Astrocyte (in vitro differentiated cells and primary cell): ENCODE results near the gene PXMP4. TPM values are rescaled to one million over a fixed set of nuclear protein-coding genes. Genes with fewer than 3 reads are reported as not detected.
A peak's percentile ranks its signal among the peaks of the same experiment; 100 is the strongest.

Experiments used
- DNase-seq: peaks from one replicate; pipeline ENCODE4 v3.0.0-alpha.2; 2010; ENCODE audit warnings: low read depth
- FAIRE-seq: peaks from 2 replicates; lab custom pipeline; 2011; peaks lifted over from hg19 to GRCh38; lab: Jason Lieb, UNC
- H2AFZ ChIP-seq: 2 replicates; pipeline ENCODE4 v1.6.0; 2012; ENCODE audit warnings: low read depth, low read length, inconsistent platforms
- H3K27ac ChIP-seq: 2 replicates; pipeline ENCODE4 v1.5.1; 2011; ENCODE audit warnings: low read depth, low read length, inconsistent platforms
- H3K27me3 ChIP-seq: 2 replicates; pipeline ENCODE4 v1.6.0; 2011; ENCODE audit warnings: low read length, inconsistent platforms; ENCODE audit not compliant: insufficient read depth
- H3K36me3 ChIP-seq: 2 replicates; pipeline ENCODE4 v1.5.1; 2011; ENCODE audit warnings: low read length, inconsistent platforms; ENCODE audit not compliant: insufficient read depth
- H3K4me1 ChIP-seq: 2 replicates; pipeline ENCODE4 v1.5.1; 2011; ENCODE audit warnings: low read length, inconsistent platforms; ENCODE audit not compliant: insufficient read depth
- H3K4me2 ChIP-seq: 2 replicates; pipeline ENCODE4 v1.6.0; 2012; ENCODE audit warnings: low read length, inconsistent platforms
- H3K4me3 ChIP-seq: 2 replicates; pipeline ENCODE4 v1.5.1; 2011; ENCODE audit warnings: low read depth, mild to moderate bottlenecking, low read length, inconsistent platforms; ENCODE audit not compliant: insufficient read depth
- H3K79me2 ChIP-seq: 2 replicates; pipeline ENCODE4 v1.6.0; 2012; ENCODE audit warnings: mild to moderate bottlenecking, low read length, inconsistent platforms; ENCODE audit not compliant: insufficient read depth
- H3K9ac ChIP-seq: 2 replicates; pipeline ENCODE4 v1.6.0; 2012; ENCODE audit warnings: mild to moderate bottlenecking, low read length, inconsistent platforms
- H3K9me3 ChIP-seq: 2 replicates; pipeline ENCODE4 v1.5.1; 2012; ENCODE audit warnings: low read depth, mild to moderate bottlenecking, low read length, inconsistent platforms; ENCODE audit not compliant: insufficient read depth
- H4K20me1 ChIP-seq: 2 replicates; pipeline ENCODE4 v1.6.0; 2012; ENCODE audit warnings: low read length, inconsistent platforms; ENCODE audit not compliant: insufficient read depth
- H3K27ac Mint-ChIP-seq: one replicate; pipeline ENCODE4 v1.8.0; 2021; ENCODE audit warnings: mild to moderate bottlenecking, mixed read lengths; ENCODE audit not compliant: unreplicated experiment
- H3K27me3 Mint-ChIP-seq: one replicate; pipeline ENCODE4 v1.8.0; 2021; ENCODE audit warnings: low read depth, mixed read lengths; ENCODE audit not compliant: unreplicated experiment
- H3K36me3 Mint-ChIP-seq: one replicate; pipeline ENCODE4 v1.8.0; 2021; ENCODE audit warnings: low read depth, mixed read lengths; ENCODE audit not compliant: unreplicated experiment
- H3K4me1 Mint-ChIP-seq: one replicate; pipeline ENCODE4 v1.8.0; 2021; ENCODE audit warnings: low read depth, mixed read lengths; ENCODE audit not compliant: unreplicated experiment
- H3K4me3 Mint-ChIP-seq: one replicate; pipeline ENCODE4 v1.8.0; 2021; ENCODE audit warnings: mild to moderate bottlenecking, moderate library complexity, mixed read lengths; ENCODE audit not compliant: unreplicated experiment
- H3K9me3 Mint-ChIP-seq: one replicate; pipeline ENCODE4 v1.8.0; 2021; ENCODE audit warnings: mild to moderate bottlenecking, mixed read lengths; ENCODE audit not compliant: unreplicated experiment
- EZH2 ChIP-seq: IDR thresholded peaks from 2 replicates; pipeline ENCODE4 v1.6.1; 2012; ENCODE audit warnings: mild to moderate bottlenecking, low read length, inconsistent platforms; ENCODE audit not compliant: insufficient read depth
- total RNA-seq: library from RNA; stranded (reverse); gene quantifications from 2 replicates; pipeline ENCODE4 v1.2.1, GENCODE V29; 2021
- TF ChIP-seq, protein P1 (sequence below): IDR thresholded peaks from 2 replicates; pipeline ENCODE4 v1.5.1; 2011; ENCODE audit warnings: low read depth, mild to moderate bottlenecking, inconsistent platforms, low read length, moderate library complexity; ENCODE audit not compliant: insufficient read depth

Gene PXMP4
- total RNA-seq, 1 donor from 2014 or later, result 1.1 TPM

DNA sequence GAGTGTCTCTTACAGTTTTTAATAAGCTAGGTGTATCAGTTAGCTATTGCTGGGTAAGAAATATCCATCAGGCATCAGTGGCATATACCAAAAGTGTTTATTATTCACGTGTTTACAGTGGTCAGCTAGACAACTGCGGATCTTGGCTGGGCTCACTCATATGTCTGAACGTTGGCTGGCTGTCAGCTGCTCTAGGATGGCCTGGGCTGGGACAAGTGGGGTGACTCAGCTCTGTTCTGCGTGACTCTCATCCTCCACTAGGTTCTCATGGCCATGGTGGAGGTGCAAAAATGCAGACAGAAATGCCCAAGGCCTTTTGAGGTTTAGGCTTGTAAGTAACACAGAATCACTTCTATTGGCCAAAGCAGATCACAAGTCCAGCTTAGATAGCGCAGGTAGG, 33.7 kb upstream of the PXMP4 start:
- H3K4me1 Mint-ChIP-seq, result peaks cover 2% of the 10 kb centered on the region
- Histone ChIP-seq H4K20me1 (no peaks in the 10 kb centered on the region), H2AFZ (no peak overlapping the region), H3K4me3 (no peak overlapping the region), H3K4me2 (no peak overlapping the region), H3K9me3 (peaks cover 8% of the 10 kb centered on the region), H3K9ac (no peak overlapping the region), H3K27me3 (no peaks in the 10 kb centered on the region), H3K79me2 (no peaks in the 10 kb centered on the region), H3K36me3 (no peaks in the 10 kb centered on the region), H3K27ac (no peak overlapping the region), H3K4me1 (no peaks in the 10 kb centered on the region)
- TF ChIP-seq, protein P1, sequence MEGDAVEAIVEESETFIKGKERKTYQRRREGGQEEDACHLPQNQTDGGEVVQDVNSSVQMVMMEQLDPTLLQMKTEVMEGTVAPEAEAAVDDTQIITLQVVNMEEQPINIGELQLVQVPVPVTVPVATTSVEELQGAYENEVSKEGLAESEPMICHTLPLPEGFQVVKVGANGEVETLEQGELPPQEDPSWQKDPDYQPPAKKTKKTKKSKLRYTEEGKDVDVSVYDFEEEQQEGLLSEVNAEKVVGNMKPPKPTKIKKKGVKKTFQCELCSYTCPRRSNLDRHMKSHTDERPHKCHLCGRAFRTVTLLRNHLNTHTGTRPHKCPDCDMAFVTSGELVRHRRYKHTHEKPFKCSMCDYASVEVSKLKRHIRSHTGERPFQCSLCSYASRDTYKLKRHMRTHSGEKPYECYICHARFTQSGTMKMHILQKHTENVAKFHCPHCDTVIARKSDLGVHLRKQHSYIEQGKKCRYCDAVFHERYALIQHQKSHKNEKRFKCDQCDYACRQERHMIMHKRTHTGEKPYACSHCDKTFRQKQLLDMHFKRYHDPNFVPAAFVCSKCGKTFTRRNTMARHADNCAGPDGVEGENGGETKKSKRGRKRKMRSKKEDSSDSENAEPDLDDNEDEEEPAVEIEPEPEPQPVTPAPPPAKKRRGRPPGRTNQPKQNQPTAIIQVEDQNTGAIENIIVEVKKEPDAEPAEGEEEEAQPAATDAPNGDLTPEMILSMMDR, result no peak
- no peak for TF ChIP-seq EZH2
- peak; percentile 23 for DNase-seq
- H3K27ac Mint-ChIP-seq, result no peak overlapping the region
- H3K9me3 Mint-ChIP-seq, result peaks cover 15% of the 10 kb centered on the region
- peaks cover 22% of the 10 kb centered on the region for H3K36me3 Mint-ChIP-seq
- FAIRE-seq, result no peak
- H3K27me3 Mint-ChIP-seq, result no peaks in the 10 kb centered on the region
- H3K4me3 Mint-ChIP-seq, result no peak overlapping the region

DNA sequence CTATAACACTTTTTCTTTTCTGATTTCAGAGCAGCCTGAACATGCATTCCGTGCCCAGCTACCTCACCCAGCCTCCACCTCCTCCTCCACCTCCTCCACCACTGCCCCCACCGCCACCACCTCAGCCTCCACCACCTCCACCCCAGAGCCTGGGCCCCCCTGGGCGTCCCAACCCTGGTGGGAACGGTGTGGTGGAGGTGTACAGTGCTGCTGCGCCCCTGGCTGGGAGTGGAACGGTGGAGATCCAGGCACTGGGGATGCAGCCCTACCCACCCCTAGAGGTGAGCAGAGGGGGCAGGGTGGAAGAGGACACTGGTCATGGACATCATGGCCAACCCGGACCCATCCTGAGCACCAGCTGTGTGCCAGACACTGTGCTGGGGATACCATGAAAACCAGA, 33.0 kb upstream of the PXMP4 start:
- Histone ChIP-seq H3K27me3 (no peaks in the 10 kb centered on the region), H3K9ac (no peak overlapping the region), H3K36me3 (no peaks in the 10 kb centered on the region), H3K4me1 (no peaks in the 10 kb centered on the region), H2AFZ (no peak overlapping the region), H3K27ac (no peak overlapping the region), H4K20me1 (no peaks in the 10 kb centered on the region), H3K79me2 (no peaks in the 10 kb centered on the region), H3K9me3 (peaks cover 8% of the 10 kb centered on the region), H3K4me3 (no peak overlapping the region), H3K4me2 (no peak overlapping the region)
- Mint-ChIP-seq H3K27me3 (no peaks in the 10 kb centered on the region), H3K27ac (no peak overlapping the region), H3K4me1 (peaks cover 2% of the 10 kb centered on the region), H3K4me3 (no peak overlapping the region), H3K9me3 (peaks cover 15% of the 10 kb centered on the region), H3K36me3 (peaks cover 21% of the 10 kb centered on the region)
- TF ChIP-seq, protein P1, result no peak
- TF ChIP-seq EZH2, result no peak
- FAIRE-seq, result no peak
- DNase-seq, result no peak

DNA sequence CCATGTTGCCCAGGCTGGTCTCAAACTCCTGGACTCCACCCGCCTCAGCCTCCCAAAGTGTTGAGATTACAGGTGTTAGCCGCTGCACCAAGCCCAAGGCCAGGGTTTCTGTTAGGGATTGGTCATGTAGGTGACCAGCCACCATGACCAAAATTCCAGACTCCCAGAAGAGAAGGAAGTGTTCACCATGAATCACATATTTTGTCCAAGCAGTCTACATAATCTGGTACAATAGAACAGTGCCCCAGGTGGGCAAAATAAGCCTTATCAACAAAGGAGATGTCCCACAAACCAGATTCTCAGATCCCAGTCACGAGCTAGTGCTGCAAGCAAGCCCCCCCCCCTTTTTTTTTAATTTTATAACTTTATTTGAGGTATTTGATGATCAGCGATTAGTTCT, 31.7 kb upstream of the PXMP4 start:
- Mint-ChIP-seq H3K36me3 (peaks cover 16% of the 10 kb centered on the region), H3K9me3 (peaks cover 8% of the 10 kb centered on the region), H3K27ac (no peak overlapping the region), H3K27me3 (no peaks in the 10 kb centered on the region), H3K4me3 (no peak overlapping the region), H3K4me1 (peaks cover 2% of the 10 kb centered on the region)
- no peaks in the 10 kb centered on the region for H3K4me1 ChIP-seq
- H2AFZ ChIP-seq, result no peak overlapping the region
- no peak overlapping the region for H3K4me3 ChIP-seq
- H3K79me2 ChIP-seq, result no peaks in the 10 kb centered on the region
- H3K4me2 ChIP-seq, result no peak overlapping the region
- FAIRE-seq, result no peak
- H3K9me3 ChIP-seq, result no peaks in the 10 kb centered on the region
- H3K36me3 ChIP-seq, result no peaks in the 10 kb centered on the region
- no peak overlapping the region for H3K27ac ChIP-seq
- H3K27me3 ChIP-seq, result no peaks in the 10 kb centered on the region
- H4K20me1 ChIP-seq, result no peaks in the 10 kb centered on the region
- TF ChIP-seq EZH2, result no peak
- TF ChIP-seq, protein P1, result no peak
- no peak overlapping the region for H3K9ac ChIP-seq
- DNase-seq, result no peak
